Hematopoietic multipotent progenitor cell treated with erythropoietin and hydrocortisone succinate and interleukin-3 and kit ligand, for 15 days (in vitro differentiated cells): ENCODE measurements around the gene CRYBB2.
"Not testable (repeated sequence)": the region's sequence is repeated elsewhere in the genome, so short reads cannot be mapped to it uniquely, and the experiment has no call there.

Source experiments
- DNase-seq: peaks from one replicate; pipeline ENCODE4 v3.0.0-alpha.2; 2015; ENCODE audit warnings: low spot score

The CRYBB2 gene

DNA sequence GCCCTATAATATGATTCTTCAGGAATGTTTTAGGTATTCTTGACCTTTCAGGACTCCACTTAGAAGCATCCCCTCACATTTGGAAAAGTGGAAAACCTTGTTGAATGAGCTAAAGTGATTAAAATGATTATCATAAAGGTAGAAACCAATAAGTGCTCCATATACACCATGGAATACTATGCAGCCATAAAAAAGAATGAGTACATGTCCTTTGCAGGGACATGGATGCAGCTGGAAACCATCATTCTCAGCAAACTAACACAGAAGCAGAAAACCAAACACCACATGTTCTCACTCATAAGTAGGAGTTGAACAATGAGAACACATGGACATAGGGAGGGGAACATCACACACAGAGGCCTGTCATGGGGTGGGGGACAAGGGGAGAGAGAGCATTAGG is 14.3 kb downstream of the CRYBB2 start:
- DNase-seq: not testable (repeated sequence)

DNA sequence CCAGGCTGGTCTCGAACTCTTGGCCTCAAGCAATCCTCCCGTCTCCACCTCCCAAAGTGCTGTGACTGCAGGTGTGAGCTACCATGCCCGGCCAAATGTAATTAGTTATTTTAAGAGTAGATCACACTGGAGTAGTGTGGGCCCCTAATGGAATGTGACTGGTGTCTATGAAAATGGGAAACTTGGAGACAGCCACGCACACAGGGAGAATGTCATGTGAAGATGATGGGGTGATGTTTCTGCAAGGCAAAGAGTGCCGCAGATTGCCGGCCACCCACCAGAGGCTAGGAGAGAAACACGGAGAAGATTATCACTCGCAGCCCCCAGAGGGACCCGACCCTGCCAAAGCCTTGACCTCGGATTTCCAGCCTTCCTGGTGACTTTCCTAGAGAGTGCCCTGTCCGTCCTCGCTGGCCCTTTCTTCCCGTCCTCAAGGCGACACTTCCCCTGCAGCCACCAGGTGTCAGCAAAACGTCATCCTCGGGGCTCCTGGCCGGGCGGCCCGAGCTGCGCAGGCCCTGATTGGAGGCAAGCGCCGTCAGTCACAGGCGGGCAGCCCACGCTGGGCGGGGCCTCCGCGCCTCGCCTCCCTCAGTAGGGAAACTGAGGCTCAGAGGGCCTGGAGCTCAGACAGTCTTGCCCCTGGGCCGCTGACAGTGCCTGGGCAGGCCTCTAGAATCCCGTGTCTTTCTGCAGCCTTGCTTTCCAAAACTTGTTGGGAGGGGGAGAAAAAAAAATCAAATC is 16.3 kb downstream of the CRYBB2 start:
- peak; percentile 46 for DNase-seq

DNA sequence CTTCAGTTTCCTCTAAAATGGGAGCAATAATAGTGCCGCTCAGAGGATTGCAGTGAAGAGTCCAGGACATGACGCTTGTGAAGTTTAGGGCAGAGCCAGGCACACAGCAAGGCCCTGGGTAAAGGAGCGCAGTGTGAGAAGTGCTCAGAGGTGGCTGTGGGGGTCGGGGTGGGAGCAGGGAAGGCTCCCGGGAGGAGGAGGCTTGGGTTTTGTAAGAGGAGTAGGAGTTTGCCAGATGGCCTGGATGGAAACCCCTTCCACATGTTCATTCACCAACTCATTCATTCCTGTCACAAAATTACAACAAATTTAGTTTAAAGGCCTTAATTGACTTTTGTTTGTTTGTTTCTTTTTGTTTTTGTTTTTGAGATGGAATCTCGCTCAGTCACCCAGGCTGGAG is 17.0 kb downstream of the CRYBB2 start:
- no peak for DNase-seq

DNA sequence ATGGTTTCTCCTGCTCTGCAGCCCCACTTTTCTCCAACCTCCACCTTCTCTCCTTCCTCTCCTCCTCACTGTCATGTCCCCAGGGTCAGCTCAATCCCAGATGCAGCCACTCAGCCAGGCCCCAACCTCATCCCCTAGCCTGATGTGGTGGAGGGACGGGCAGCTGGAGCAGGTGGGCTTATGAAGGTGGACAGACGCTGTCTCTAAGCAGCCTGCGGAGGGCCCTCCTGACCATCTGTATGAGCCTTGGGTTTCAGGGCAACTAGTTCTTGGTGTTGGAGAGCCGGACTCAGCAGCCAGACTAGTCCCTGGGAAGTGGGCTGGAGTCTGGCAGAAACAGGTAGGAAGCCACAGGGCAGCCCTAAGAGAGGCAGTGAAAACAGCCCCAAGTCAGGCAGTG is 18.1 kb downstream of the CRYBB2 start:
- no peak for DNase-seq

DNA sequence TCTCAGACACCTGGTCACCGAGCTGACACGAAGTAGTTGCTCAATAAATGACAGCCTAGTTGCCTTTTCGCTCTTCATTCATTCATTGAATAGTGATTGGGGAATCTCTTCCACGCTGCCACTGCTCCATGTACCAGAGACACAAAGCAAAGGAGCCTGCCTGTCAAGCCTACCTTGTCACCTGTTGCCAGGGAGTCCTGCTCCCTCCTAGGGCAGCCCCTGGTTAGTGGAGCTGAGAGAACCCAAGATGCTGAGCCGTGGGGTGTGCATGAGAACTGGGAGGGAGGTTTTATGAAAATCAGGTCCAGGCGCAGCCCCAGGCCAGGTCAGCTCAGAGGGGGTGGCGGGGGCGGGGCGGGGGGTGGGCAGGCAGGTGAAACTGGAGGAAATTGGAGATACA is 18.6 kb downstream of the CRYBB2 start:
- DNase-seq: not testable (repeated sequence)

DNA sequence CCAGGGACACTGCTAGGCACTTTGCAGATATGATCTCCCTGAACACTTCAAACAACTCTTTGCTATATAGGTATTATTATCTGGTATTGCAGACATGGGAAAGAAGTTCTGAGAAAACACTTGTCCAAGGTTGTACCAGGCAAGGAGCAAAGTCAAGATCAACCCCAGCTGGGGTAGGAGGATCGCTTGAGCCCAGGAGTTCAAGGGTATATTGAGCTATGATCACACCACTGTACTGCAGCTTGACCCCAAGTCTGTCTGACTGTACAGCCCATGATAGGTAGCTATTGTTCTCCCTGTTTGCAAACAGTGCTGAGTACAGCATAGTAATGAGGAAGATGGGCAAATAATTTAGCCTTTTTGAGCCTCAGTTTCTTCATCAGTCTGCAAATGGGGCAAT is 35.7 kb downstream of the CRYBB2 start:
- not testable (repeated sequence) for DNase-seq

DNA sequence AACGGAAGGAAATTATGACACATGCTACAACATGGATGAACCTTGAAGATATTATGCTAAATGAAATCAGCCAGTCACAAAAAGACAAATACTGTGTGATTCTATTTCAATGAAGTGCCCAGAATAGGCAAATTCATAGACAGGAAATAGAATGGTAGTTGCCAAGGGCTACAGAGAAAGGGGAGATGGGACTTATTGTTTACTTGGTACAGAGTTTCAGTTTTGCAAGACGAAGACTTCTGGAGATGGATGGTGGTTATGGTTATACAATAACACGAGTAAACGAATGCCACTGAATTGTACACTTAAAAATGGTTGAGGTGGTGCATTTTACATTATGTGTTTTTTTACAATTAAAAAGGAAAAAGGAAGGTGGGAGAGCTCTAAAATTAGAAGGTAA is 48.1 kb downstream of the CRYBB2 start:
- DNase-seq: not testable (repeated sequence)

DNA sequence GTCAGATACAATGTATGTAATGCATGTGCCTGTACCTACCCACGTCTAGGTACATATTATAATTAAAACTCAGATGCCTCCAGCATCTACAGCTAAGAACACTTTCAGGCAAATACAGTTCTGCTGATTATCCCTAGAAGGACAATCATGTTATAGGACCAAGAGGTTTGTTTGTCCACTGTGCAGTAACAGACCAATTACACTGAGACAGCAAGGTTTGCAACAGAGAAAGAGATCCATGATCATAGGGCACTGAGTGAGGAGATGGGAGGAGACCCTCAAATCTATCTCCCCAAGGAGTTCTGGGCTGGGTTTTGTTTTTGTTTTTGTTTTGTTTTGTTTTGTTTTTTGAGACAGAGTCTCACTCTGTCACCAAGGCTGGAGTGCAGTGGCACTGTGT is 49.5 kb downstream of the CRYBB2 start:
- not testable (repeated sequence) for DNase-seq

DNA sequence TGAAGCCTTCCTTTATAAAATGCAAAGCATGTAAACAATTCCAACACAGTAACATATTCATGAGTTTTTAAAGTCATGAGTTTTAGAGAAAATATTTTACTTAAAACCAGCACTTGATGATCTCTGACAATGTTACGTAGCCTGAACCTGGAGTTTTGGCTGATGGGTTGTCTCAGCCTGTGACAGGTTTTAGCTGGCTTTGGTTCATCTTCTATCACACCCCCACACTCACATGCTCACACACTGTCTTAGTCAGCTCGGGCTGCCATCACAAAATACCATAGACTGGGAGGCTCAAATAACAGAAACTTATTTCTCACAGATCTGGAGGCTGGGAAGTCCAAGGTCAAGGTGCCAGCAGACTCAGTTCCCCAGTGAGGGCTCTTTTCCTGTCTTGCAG is 50.6 kb downstream of the CRYBB2 start:
- not testable (repeated sequence) for DNase-seq

DNA sequence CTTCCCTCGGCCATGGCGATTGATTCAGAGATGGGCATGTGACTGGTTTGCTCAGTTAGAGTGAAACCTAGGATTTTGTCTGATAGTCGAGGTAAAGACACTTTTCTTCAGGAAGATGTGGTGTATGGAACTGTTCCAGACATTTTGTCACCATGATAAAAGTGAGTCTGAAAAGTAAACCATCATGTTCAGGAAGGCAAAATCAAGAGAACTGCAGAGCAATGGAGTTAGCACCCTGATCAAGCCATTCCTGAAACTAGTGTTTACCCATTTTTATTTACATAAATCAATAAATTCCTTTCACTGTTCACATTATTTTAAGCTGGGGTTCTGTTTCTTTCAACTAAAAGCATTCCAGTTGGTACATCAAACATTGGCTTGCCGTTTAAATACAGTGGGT is 53.8 kb downstream of the CRYBB2 start:
- DNase-seq: not testable (repeated sequence)

DNA sequence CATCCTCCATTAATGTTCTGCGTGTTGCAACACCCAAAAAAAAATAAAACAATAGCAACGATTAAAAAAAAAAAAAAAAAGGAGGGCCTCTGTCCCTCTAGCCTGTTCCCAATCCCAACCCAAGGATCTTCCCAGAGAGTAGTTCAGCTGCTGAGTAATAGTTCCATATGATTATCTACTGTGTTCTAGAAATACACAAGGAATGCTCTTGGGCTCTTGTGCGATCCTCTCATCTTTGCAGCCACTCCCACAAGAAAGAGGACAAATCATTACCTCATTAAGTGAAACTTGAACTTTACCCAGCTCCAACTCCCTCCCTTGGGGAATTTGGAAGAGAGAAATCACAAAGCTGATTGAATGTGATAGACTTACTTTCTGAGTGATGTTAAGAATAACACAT is 54.5 kb downstream of the CRYBB2 start:
- DNase-seq: not testable (repeated sequence)

DNA sequence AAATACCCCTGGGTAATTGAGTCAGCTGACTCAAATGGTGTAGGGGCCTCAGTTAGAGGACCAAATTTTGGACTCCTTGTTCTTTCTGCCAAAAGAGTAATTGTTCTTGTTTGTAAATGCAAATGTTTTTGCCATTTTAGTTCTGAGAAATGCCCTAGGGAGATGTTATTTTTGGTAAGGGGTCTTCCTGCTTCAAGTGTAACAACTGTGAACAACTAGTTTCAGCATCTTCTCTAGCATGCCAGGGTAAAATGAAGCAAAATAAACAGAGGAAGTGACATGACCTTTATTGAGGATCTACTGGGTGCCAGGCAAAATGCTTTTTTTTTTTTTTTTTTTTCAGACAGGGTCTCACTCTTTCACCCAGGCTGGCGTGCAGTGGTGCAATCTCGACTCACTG is 60.7 kb downstream of the CRYBB2 start:
- not testable (repeated sequence) for DNase-seq
